CD1c-positive myeloid dendritic cell (primary cell): ENCODE data around the gene CERS2.
A peak's percentile ranks its signal among the peaks of the same experiment; 100 is the strongest.

Experiments
- DNase-seq: peaks from one replicate; pipeline ENCODE4 v3.0.0-alpha.2; 2016; ENCODE audit errors: extremely low spot score

The CERS2 gene

GRCh38 chr1:150974580-150975478 lies at the start of gene CERS2:
CERS2 (minus strand) TSS chr1:150974835; CDS start chr1:150969090, 5,745 bp downstream.
- DNase-seq, result peak; percentile 77

- no peak for DNase-seq
These were observed 38.9 kb upstream of the CERS2 start for GRCh38 chr1:151013518-151013917.

GRCh38 chr1:151012684-151013471 lies 38.2 kb upstream of the CERS2 start:
- no peak for DNase-seq

GRCh38 chr1:151011154-151011850 lies 36.7 kb upstream of the CERS2 start:
- no peak for DNase-seq

- DNase-seq, result no peak
These were observed 35.7 kb upstream of the CERS2 start for GRCh38 chr1:151010346-151010726.

- no peak for DNase-seq
These were observed 35.2 kb upstream of the CERS2 start for GRCh38 chr1:151009674-151010345.

GRCh38 chr1:151009206-151009587 lies 34.6 kb upstream of the CERS2 start:
- DNase-seq, result no peak

GRCh38 chr1:151008244-151009205 lies 33.9 kb upstream of the CERS2 start, which contains the start of gene PRUNE1:
PRUNE1 (plus strand) TSS chr1:151008449; CDS start chr1:151008633, 184 bp downstream.
- DNase-seq, result peak; percentile 99

GRCh38 chr1:151007853-151008243 lies 33.2 kb upstream of the CERS2 start:
- no peak for DNase-seq

- peak; percentile 73 for DNase-seq
These were observed 31.9 kb upstream of the CERS2 start, which contains the start of gene MINDY1 for GRCh38 chr1:151006327-151007052. MINDY1 (minus strand) TSS chr1:151006902; CDS start chr1:151002617, 4,285 bp downstream.

GRCh38 chr1:151005729-151006319 lies 31.2 kb upstream of the CERS2 start:
- no peak for DNase-seq

- DNase-seq, result peak; percentile 53
These were observed 28.5 kb upstream of the CERS2 start for GRCh38 chr1:151003180-151003579.

- no peak for DNase-seq
These were observed 28.0 kb upstream of the CERS2 start for GRCh38 chr1:151002611-151003010.

- peak; percentile 67 for DNase-seq
These were observed 27.4 kb upstream of the CERS2 start for GRCh38 chr1:151002051-151002450.

GRCh38 chr1:151001602-151002001 lies 27.0 kb upstream of the CERS2 start:
- peak; percentile 77 for DNase-seq

GRCh38 chr1:151000408-151000807 lies 25.8 kb upstream of the CERS2 start:
- DNase-seq, result no peak

GRCh38 chr1:150999926-151000325 lies 25.3 kb upstream of the CERS2 start:
- peak; percentile 24 for DNase-seq

GRCh38 chr1:150999051-150999674 lies 24.5 kb upstream of the CERS2 start:
- DNase-seq, result peak; percentile 64

GRCh38 chr1:150997949-150998348 lies 23.3 kb upstream of the CERS2 start:
- DNase-seq, result no peak
